Panc1 (cell line): ENCODE data around the gene AHSG.

Experiments
- CTCF ChIP-seq: fragments of 450-650 bp; IDR thresholded peaks from 2 replicates; pipeline ENCODE4 v1.5.1; 2017; ENCODE audit warnings: mild to moderate bottlenecking
- POLR2AphosphoS5 ChIP-seq: IDR thresholded peaks from 2 replicates; pipeline ENCODE4 v1.6.1; 2012; ENCODE audit warnings: mild to moderate bottlenecking, low read depth, low read length, moderate library complexity
- TF ChIP-seq, protein P1 (sequence below), 2 experiments: IDR thresholded peaks; 2 replicates each; pipeline ENCODE4 v1.6.1; 2011 to 2012; ENCODE audit warnings: low read depth in 2 of 2, control low read depth in 1 of 2, low read length in 1 of 2, mild to moderate bottlenecking in 1 of 2, moderate library complexity in 1 of 2; ENCODE audit not compliant: insufficient read depth in 1 of 2

GRCh38 chr3:186589121-186589520 lies 23.7 kb upstream of the AHSG start:
- TF ChIP-seq CTCF (no peak; the same call in 1 of the 2 replicates), POLR2AphosphoS5 (no peak)
- TF ChIP-seq, protein P1, sequence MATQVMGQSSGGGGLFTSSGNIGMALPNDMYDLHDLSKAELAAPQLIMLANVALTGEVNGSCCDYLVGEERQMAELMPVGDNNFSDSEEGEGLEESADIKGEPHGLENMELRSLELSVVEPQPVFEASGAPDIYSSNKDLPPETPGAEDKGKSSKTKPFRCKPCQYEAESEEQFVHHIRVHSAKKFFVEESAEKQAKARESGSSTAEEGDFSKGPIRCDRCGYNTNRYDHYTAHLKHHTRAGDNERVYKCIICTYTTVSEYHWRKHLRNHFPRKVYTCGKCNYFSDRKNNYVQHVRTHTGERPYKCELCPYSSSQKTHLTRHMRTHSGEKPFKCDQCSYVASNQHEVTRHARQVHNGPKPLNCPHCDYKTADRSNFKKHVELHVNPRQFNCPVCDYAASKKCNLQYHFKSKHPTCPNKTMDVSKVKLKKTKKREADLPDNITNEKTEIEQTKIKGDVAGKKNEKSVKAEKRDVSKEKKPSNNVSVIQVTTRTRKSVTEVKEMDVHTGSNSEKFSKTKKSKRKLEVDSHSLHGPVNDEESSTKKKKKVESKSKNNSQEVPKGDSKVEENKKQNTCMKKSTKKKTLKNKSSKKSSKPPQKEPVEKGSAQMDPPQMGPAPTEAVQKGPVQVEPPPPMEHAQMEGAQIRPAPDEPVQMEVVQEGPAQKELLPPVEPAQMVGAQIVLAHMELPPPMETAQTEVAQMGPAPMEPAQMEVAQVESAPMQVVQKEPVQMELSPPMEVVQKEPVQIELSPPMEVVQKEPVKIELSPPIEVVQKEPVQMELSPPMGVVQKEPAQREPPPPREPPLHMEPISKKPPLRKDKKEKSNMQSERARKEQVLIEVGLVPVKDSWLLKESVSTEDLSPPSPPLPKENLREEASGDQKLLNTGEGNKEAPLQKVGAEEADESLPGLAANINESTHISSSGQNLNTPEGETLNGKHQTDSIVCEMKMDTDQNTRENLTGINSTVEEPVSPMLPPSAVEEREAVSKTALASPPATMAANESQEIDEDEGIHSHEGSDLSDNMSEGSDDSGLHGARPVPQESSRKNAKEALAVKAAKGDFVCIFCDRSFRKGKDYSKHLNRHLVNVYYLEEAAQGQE (IDR thresholded peaks at IDR 0.05; ENCODE audit: insufficient read depth in 1 of 2, low read depth in 2 of 2, low read length in 1 of 2) = no peak
